Effector memory CD4-positive, alpha-beta T cell (primary cell): ENCODE results near the gene CCDC198.

Experiments
- DNase-seq, 3 donors: peaks; one replicate each; pipeline ENCODE4 v3.0.0-alpha.2; 2020
- H3K27ac ChIP-seq: 2 replicates; pipeline ENCODE4 v1.7.0; 2013; ENCODE audit warnings: mild to moderate bottlenecking, low read length, moderate library complexity; ENCODE audit not compliant: insufficient read depth, poor library complexity, severe bottlenecking
- H3K27me3 ChIP-seq: replicated peaks from 2 replicates; pipeline ENCODE4 v1.7.0; 2013; ENCODE audit warnings: mild to moderate bottlenecking, low read length; ENCODE audit not compliant: insufficient read depth, control insufficient read depth, poor library complexity, severe bottlenecking
- H3K36me3 ChIP-seq: 2 replicates; pipeline ENCODE4 v1.7.0; 2013; ENCODE audit warnings: mild to moderate bottlenecking, low read length, moderate library complexity; ENCODE audit not compliant: control insufficient read depth, insufficient read depth
- H3K4me1 ChIP-seq: 2 replicates; pipeline ENCODE4 v1.7.0; 2013; ENCODE audit warnings: low read length, mild to moderate bottlenecking; ENCODE audit not compliant: control insufficient read depth, insufficient read depth, poor library complexity, severe bottlenecking
- H3K4me3 ChIP-seq: 2 replicates; pipeline ENCODE4 v1.7.0; 2013; ENCODE audit warnings: low read length, low read depth, mild to moderate bottlenecking; ENCODE audit not compliant: insufficient read depth, poor library complexity, severe bottlenecking
- H3K9me3 ChIP-seq: 2 replicates; pipeline ENCODE4 v1.7.0; 2013; ENCODE audit warnings: mild to moderate bottlenecking, low read length, moderate library complexity; ENCODE audit not compliant: control insufficient read depth

CCDC198 gene

GRCh38 chr14:57498035-57498434 is 4.4 kb upstream of the CCDC198 start:
- Histone ChIP-seq H3K27ac (no peak overlapping the region), H3K9me3 (no peaks in the 10 kb centered on the region), H3K36me3 (no peaks in the 10 kb centered on the region), H3K4me1 (no peaks in the 10 kb centered on the region), H3K27me3 (no peaks in the 10 kb centered on the region), H3K4me3 (no peak overlapping the region)
- no peak for DNase-seq

GRCh38 chr14:57495416-57495815 is 1.8 kb upstream of the CCDC198 start:
- no peaks in the 10 kb centered on the region for H3K36me3 ChIP-seq
- no peak overlapping the region for H3K4me3 ChIP-seq
- no peaks in the 10 kb centered on the region for H3K27me3 ChIP-seq
- no peaks in the 10 kb centered on the region for H3K9me3 ChIP-seq
- H3K4me1 ChIP-seq = no peaks in the 10 kb centered on the region
- no peak for DNase-seq
- no peak overlapping the region for H3K27ac ChIP-seq

- no peaks in the 10 kb centered on the region for H3K9me3 ChIP-seq
- H3K27me3 ChIP-seq = no peaks in the 10 kb centered on the region
- no peak overlapping the region for H3K27ac ChIP-seq
- H3K4me3 ChIP-seq = no peak overlapping the region
- no peaks in the 10 kb centered on the region for H3K4me1 ChIP-seq
- no peak for DNase-seq
- no peaks in the 10 kb centered on the region for H3K36me3 ChIP-seq
Measured at GRCh38 chr14:57492859-57493258, 798 bp downstream of the CCDC198 start.

GRCh38 chr14:57491640-57492039 is 2.0 kb downstream of the CCDC198 start:
- no peak for DNase-seq
- Histone ChIP-seq H3K36me3 (no peaks in the 10 kb centered on the region), H3K4me1 (no peaks in the 10 kb centered on the region), H3K4me3 (no peak overlapping the region), H3K9me3 (no peaks in the 10 kb centered on the region), H3K27me3 (no peaks in the 10 kb centered on the region), H3K27ac (no peak overlapping the region)

GRCh38 chr14:57487771-57488170 is 5.9 kb downstream of the CCDC198 start:
- H3K4me1 ChIP-seq = no peaks in the 10 kb centered on the region
- no peak for DNase-seq
- no peaks in the 10 kb centered on the region for H3K36me3 ChIP-seq
- no peaks in the 10 kb centered on the region for H3K9me3 ChIP-seq
- no peak overlapping the region for H3K4me3 ChIP-seq
- H3K27ac ChIP-seq = no peak overlapping the region
- H3K27me3 ChIP-seq = no peaks in the 10 kb centered on the region

- Histone ChIP-seq H3K4me1 (no peaks in the 10 kb centered on the region), H3K36me3 (no peaks in the 10 kb centered on the region), H3K9me3 (no peaks in the 10 kb centered on the region), H3K27ac (no peak overlapping the region), H3K27me3 (no peaks in the 10 kb centered on the region), H3K4me3 (no peak overlapping the region)
- DNase-seq = no peak
Measured at GRCh38 chr14:57486767-57487379, 6.8 kb downstream of the CCDC198 start.

GRCh38 chr14:57485635-57486034 is 8.0 kb downstream of the CCDC198 start:
- Histone ChIP-seq H3K9me3 (no peaks in the 10 kb centered on the region), H3K27ac (no peak overlapping the region)
- DNase-seq = no peak

GRCh38 chr14:57482120-57482519 is 11.5 kb downstream of the CCDC198 start:
- H3K36me3 ChIP-seq = no peaks in the 10 kb centered on the region
- no peaks in the 10 kb centered on the region for H3K27me3 ChIP-seq
- no peaks in the 10 kb centered on the region for H3K9me3 ChIP-seq
- H3K4me3 ChIP-seq = no peak overlapping the region
- no peak overlapping the region for H3K27ac ChIP-seq
- DNase-seq = no peak
- H3K4me1 ChIP-seq = no peaks in the 10 kb centered on the region

More at GRCh38 chr14:57485635-57486034, 8.0 kb downstream of the CCDC198 start:
- H3K27me3 ChIP-seq = no peaks in the 10 kb centered on the region
- no peaks in the 10 kb centered on the region for H3K36me3 ChIP-seq
- H3K4me3 ChIP-seq = no peak overlapping the region
- no peaks in the 10 kb centered on the region for H3K4me1 ChIP-seq

- Histone ChIP-seq H3K27ac (no peak overlapping the region), H3K4me1 (no peaks in the 10 kb centered on the region), H3K36me3 (no peaks in the 10 kb centered on the region), H3K9me3 (no peaks in the 10 kb centered on the region), H3K27me3 (no peaks in the 10 kb centered on the region), H3K4me3 (no peak overlapping the region)
- no peak for DNase-seq
Measured at GRCh38 chr14:57480051-57480450, 13.6 kb downstream of the CCDC198 start.

GRCh38 chr14:57479197-57479596 is 14.5 kb downstream of the CCDC198 start:
- no peak for DNase-seq
- Histone ChIP-seq H3K36me3 (no peaks in the 10 kb centered on the region), H3K27me3 (no peaks in the 10 kb centered on the region), H3K9me3 (no peaks in the 10 kb centered on the region), H3K4me1 (no peaks in the 10 kb centered on the region), H3K4me3 (no peak overlapping the region), H3K27ac (no peak overlapping the region)
